Keratinocyte (primary cell): ENCODE measurements around the gene TNS1. TPM values are rescaled to one million over a fixed set of nuclear protein-coding genes. Genes with fewer than 3 reads are reported as not detected.

Experiments
- DNase-seq: peaks from one replicate; pipeline ENCODE4 v3.0.0-alpha.2; 2011; ENCODE audit warnings: low read depth, missing footprints, low spot score
- FAIRE-seq: peaks from 2 replicates; lab custom pipeline; 2011; peaks lifted over from hg19 to GRCh38; lab: Jason Lieb, UNC
- H2AFZ ChIP-seq: 2 replicates; pipeline ENCODE4 v1.6.0; 2012; ENCODE audit warnings: low read length, control low read depth, inconsistent platforms; ENCODE audit not compliant: control insufficient read depth
- H3K27ac ChIP-seq: 2 replicates; pipeline ENCODE4 v1.5.1; 2011; ENCODE audit warnings: low read length; ENCODE audit not compliant: control insufficient read depth, insufficient read depth
- H3K27me3 ChIP-seq: 3 replicates; pipeline ENCODE4 v1.6.0; 2011; ENCODE audit warnings: low read length; ENCODE audit not compliant: control insufficient read depth, insufficient read depth; ENCODE audit errors: extremely low read depth
- H3K36me3 ChIP-seq, 2 experiments: 2 replicates in 1 of 2; 3 replicates in 1 of 2; pipeline ENCODE4 v1.5.1; 2011; ENCODE audit warnings: low read length in 2 of 2, mild to moderate bottlenecking in 1 of 2; ENCODE audit not compliant: control insufficient read depth in 2 of 2, insufficient read depth in 2 of 2; ENCODE audit errors: extremely low read depth in 1 of 2
- H3K4me1 ChIP-seq: 3 replicates; pipeline ENCODE4 v1.5.1; 2011; ENCODE audit warnings: low read length; ENCODE audit not compliant: control insufficient read depth, insufficient read depth; ENCODE audit errors: extremely low read depth
- H3K4me2 ChIP-seq: 3 replicates; pipeline ENCODE4 v1.6.0; 2011; ENCODE audit warnings: low read depth, low read length; ENCODE audit not compliant: control insufficient read depth, insufficient read depth; ENCODE audit errors: extremely low read depth
- H3K4me3 ChIP-seq, 3 experiments: fragments of 200-600 bp in 1 of 3; sonication (generic) in 1 of 3; 2 replicates in 2 of 3; 3 replicates in 1 of 3; pipeline ENCODE4 v1.5.1; 2011 to 2016; ENCODE audit warnings: low read length in 3 of 3, mild to moderate bottlenecking in 3 of 3, control low read depth in 2 of 3, inconsistent platforms in 1 of 3, low read depth in 1 of 3, mixed read lengths in 1 of 3, mixed run types in 1 of 3, moderate library complexity in 1 of 3; ENCODE audit not compliant: control insufficient read depth in 2 of 3, insufficient read depth in 2 of 3; ENCODE audit errors: extremely low read depth in 1 of 3
- H3K79me2 ChIP-seq: 2 replicates; pipeline ENCODE4 v1.6.0; 2012; ENCODE audit warnings: low read length; ENCODE audit not compliant: control insufficient read depth, insufficient read depth
- H3K9ac ChIP-seq: 3 replicates; pipeline ENCODE4 v1.6.0; 2011; ENCODE audit warnings: low read length; ENCODE audit not compliant: control insufficient read depth, insufficient read depth; ENCODE audit errors: extremely low read depth
- H3K9me1 ChIP-seq: 3 replicates; pipeline ENCODE4 v1.6.0; 2011; ENCODE audit warnings: low read length; ENCODE audit not compliant: control insufficient read depth, insufficient read depth; ENCODE audit errors: extremely low read depth
- H3K9me3 ChIP-seq: 2 replicates; pipeline ENCODE4 v1.5.1; 2012; ENCODE audit warnings: low read depth, low read length; ENCODE audit not compliant: control insufficient read depth
- H4K20me1 ChIP-seq: 3 replicates; pipeline ENCODE4 v1.6.0; 2011; ENCODE audit warnings: low read length; ENCODE audit not compliant: control insufficient read depth, insufficient read depth; ENCODE audit errors: extremely low read depth
- CTCF ChIP-seq, 3 experiments: IDR thresholded peaks in 1 of 3; conservative IDR thresholded peaks in 1 of 3; optimal IDR thresholded peaks in 1 of 3; 2 replicates in 2 of 3; 3 replicates in 1 of 3; pipeline versions ENCODE3 to v1.5.1; 2011; ENCODE audit warnings: low read length in 3 of 3, mild to moderate bottlenecking in 3 of 3, moderate library complexity in 2 of 3, control low read depth in 1 of 3, inconsistent platforms in 1 of 3; ENCODE audit not compliant: insufficient read depth in 2 of 3; ENCODE audit errors: extremely low read depth in 1 of 3
- EZH2 ChIP-seq: IDR thresholded peaks from one replicate; pipeline ENCODE4 v1.6.1; 2012; ENCODE audit warnings: inconsistent platforms, mild to moderate bottlenecking, low read length, moderate library complexity
- dilution Hi-C: fragments of 300-500 bp; cut with MboI; formaldehyde crosslinking; loops from one replicate; pipeline ENCODE4 v1.7.0; 2020; ENCODE audit warnings: low sequenced_read_pairs; ENCODE audit not compliant: extremely low pct_ligation_motif_present
- polyA plus RNA-seq, 5 experiments: library from polyadenylated mRNA; depleted of rRNA in 3 of 5; stranded (reverse) in 3 of 5; stranded (forward) in 1 of 5; unstranded in 1 of 5; fragments of >200 nt; gene quantifications; 1 replicate in 1 of 5; 2 replicates in 3 of 5; 3 replicates in 1 of 5; pipeline versions ENCODE4 v1.2.1 to v1.2.3, GENCODE V29; 2011 to 2012; ENCODE audit warnings: missing spikeins in 2 of 5, low read depth in 1 of 5, low replicate concordance in 1 of 5

Gene TNS1
- polyA plus RNA-seq, 1 donor (not counting 4 experiments of a cell fraction or from before 2014, with no cell fraction given), result 2.5 TPM

GRCh38 chr2:217795706-217796465 is 206.9 kb downstream of the TNS1 start:
- no peak overlapping the region for H3K27ac ChIP-seq
- H3K27me3 ChIP-seq, result no peaks in the 10 kb centered on the region
- H4K20me1 ChIP-seq, result peaks cover 4% of the 10 kb centered on the region
- DNase-seq, result no peak
- FAIRE-seq, result no peak
- dilution Hi-C loops, result no loop called here
- no peak overlapping the region for H3K4me3 ChIP-seq
- H3K9me3 ChIP-seq, result no peaks in the 10 kb centered on the region
- TF ChIP-seq CTCF (optimal IDR thresholded peaks at IDR 0.05 in 1 of 3, IDR thresholded peaks at IDR 0.05 in 1 of 3, conservative IDR thresholded peaks at IDR 0.05 in 1 of 3; ENCODE audit: extremely low read depth in 1 of 3, insufficient read depth in 2 of 3, low read length in 3 of 3) (no peak), EZH2 (no peak)
- no peak overlapping the region for H2AFZ ChIP-seq
- H3K4me2 ChIP-seq, result no peak overlapping the region
- peaks cover 13% of the 10 kb centered on the region for H3K4me1 ChIP-seq
- no peaks in the 10 kb centered on the region for H3K36me3 ChIP-seq
- H3K9me1 ChIP-seq, result no peaks in the 10 kb centered on the region
- H3K79me2 ChIP-seq, result no peaks in the 10 kb centered on the region
- no peak overlapping the region for H3K9ac ChIP-seq

GRCh38 chr2:217795067-217795466 is 207.7 kb downstream of the TNS1 start:
- FAIRE-seq, result no peak

More at GRCh38 chr2:217795067-217795466, 207.7 kb downstream of the TNS1 start:
- Histone ChIP-seq H3K27me3 (no peaks in the 10 kb centered on the region), H3K79me2 (no peaks in the 10 kb centered on the region), H3K9me3 (no peaks in the 10 kb centered on the region), H3K4me1 (peaks cover 15% of the 10 kb centered on the region), H3K4me3 (no peak overlapping the region), H3K27ac (no peak overlapping the region), H2AFZ (no peak overlapping the region), H3K9ac (no peak overlapping the region), H4K20me1 (peaks cover 4% of the 10 kb centered on the region), H3K4me2 (no peak overlapping the region), H3K36me3 (no peaks in the 10 kb centered on the region), H3K9me1 (no peaks in the 10 kb centered on the region)
- DNase-seq, result no peak
- no peak for TF ChIP-seq EZH2
- TF ChIP-seq CTCF (optimal IDR thresholded peaks at IDR 0.05 in 1 of 3, IDR thresholded peaks at IDR 0.05 in 1 of 3, conservative IDR thresholded peaks at IDR 0.05 in 1 of 3; ENCODE audit: extremely low read depth in 1 of 3, insufficient read depth in 2 of 3, low read length in 3 of 3), result no peak
- dilution Hi-C loops, result no loop called here
